Keratinocyte (primary cell): ENCODE results near the gene SSX2IP. TPM values are rescaled to one million over a fixed set of nuclear protein-coding genes. Genes with fewer than 3 reads are reported as not detected.
A peak's percentile ranks its signal among the peaks of the same experiment; 100 is the strongest.

Experiments used
- DNase-seq: peaks from one replicate; pipeline ENCODE4 v3.0.0-alpha.2; 2011; ENCODE audit warnings: low read depth, missing footprints, low spot score
- FAIRE-seq: peaks from 2 replicates; lab custom pipeline; 2011; peaks lifted over from hg19 to GRCh38; lab: Jason Lieb, UNC
- H2AFZ ChIP-seq: 2 replicates; pipeline ENCODE4 v1.6.0; 2012; ENCODE audit warnings: low read length, control low read depth, inconsistent platforms; ENCODE audit not compliant: control insufficient read depth
- H3K27ac ChIP-seq: 2 replicates; pipeline ENCODE4 v1.5.1; 2011; ENCODE audit warnings: low read length; ENCODE audit not compliant: control insufficient read depth, insufficient read depth
- H3K27me3 ChIP-seq: 3 replicates; pipeline ENCODE4 v1.6.0; 2011; ENCODE audit warnings: low read length; ENCODE audit not compliant: control insufficient read depth, insufficient read depth; ENCODE audit errors: extremely low read depth
- H3K36me3 ChIP-seq, 2 experiments: 2 replicates in 1 of 2; 3 replicates in 1 of 2; pipeline ENCODE4 v1.5.1; 2011; ENCODE audit warnings: low read length in 2 of 2, mild to moderate bottlenecking in 1 of 2; ENCODE audit not compliant: control insufficient read depth in 2 of 2, insufficient read depth in 2 of 2; ENCODE audit errors: extremely low read depth in 1 of 2
- H3K4me1 ChIP-seq: 3 replicates; pipeline ENCODE4 v1.5.1; 2011; ENCODE audit warnings: low read length; ENCODE audit not compliant: control insufficient read depth, insufficient read depth; ENCODE audit errors: extremely low read depth
- H3K4me2 ChIP-seq: 3 replicates; pipeline ENCODE4 v1.6.0; 2011; ENCODE audit warnings: low read depth, low read length; ENCODE audit not compliant: control insufficient read depth, insufficient read depth; ENCODE audit errors: extremely low read depth
- H3K4me3 ChIP-seq, 3 experiments: fragments of 200-600 bp in 1 of 3; sonication (generic) in 1 of 3; 2 replicates in 2 of 3; 3 replicates in 1 of 3; pipeline ENCODE4 v1.5.1; 2011 to 2016; ENCODE audit warnings: low read length in 3 of 3, mild to moderate bottlenecking in 3 of 3, control low read depth in 2 of 3, inconsistent platforms in 1 of 3, low read depth in 1 of 3, mixed read lengths in 1 of 3, mixed run types in 1 of 3, moderate library complexity in 1 of 3; ENCODE audit not compliant: control insufficient read depth in 2 of 3, insufficient read depth in 2 of 3; ENCODE audit errors: extremely low read depth in 1 of 3
- H3K79me2 ChIP-seq: 2 replicates; pipeline ENCODE4 v1.6.0; 2012; ENCODE audit warnings: low read length; ENCODE audit not compliant: control insufficient read depth, insufficient read depth
- H3K9ac ChIP-seq: 3 replicates; pipeline ENCODE4 v1.6.0; 2011; ENCODE audit warnings: low read length; ENCODE audit not compliant: control insufficient read depth, insufficient read depth; ENCODE audit errors: extremely low read depth
- H3K9me1 ChIP-seq: 3 replicates; pipeline ENCODE4 v1.6.0; 2011; ENCODE audit warnings: low read length; ENCODE audit not compliant: control insufficient read depth, insufficient read depth; ENCODE audit errors: extremely low read depth
- H3K9me3 ChIP-seq: 2 replicates; pipeline ENCODE4 v1.5.1; 2012; ENCODE audit warnings: low read depth, low read length; ENCODE audit not compliant: control insufficient read depth
- H4K20me1 ChIP-seq: 3 replicates; pipeline ENCODE4 v1.6.0; 2011; ENCODE audit warnings: low read length; ENCODE audit not compliant: control insufficient read depth, insufficient read depth; ENCODE audit errors: extremely low read depth
- CTCF ChIP-seq, 3 experiments: IDR thresholded peaks in 1 of 3; conservative IDR thresholded peaks in 1 of 3; optimal IDR thresholded peaks in 1 of 3; 2 replicates in 2 of 3; 3 replicates in 1 of 3; pipeline versions ENCODE3 to v1.5.1; 2011; ENCODE audit warnings: low read length in 3 of 3, mild to moderate bottlenecking in 3 of 3, moderate library complexity in 2 of 3, control low read depth in 1 of 3, inconsistent platforms in 1 of 3; ENCODE audit not compliant: insufficient read depth in 2 of 3; ENCODE audit errors: extremely low read depth in 1 of 3
- EZH2 ChIP-seq: IDR thresholded peaks from one replicate; pipeline ENCODE4 v1.6.1; 2012; ENCODE audit warnings: inconsistent platforms, mild to moderate bottlenecking, low read length, moderate library complexity
- dilution Hi-C: fragments of 300-500 bp; cut with MboI; formaldehyde crosslinking; loops from one replicate; pipeline ENCODE4 v1.7.0; 2020; ENCODE audit warnings: low sequenced_read_pairs; ENCODE audit not compliant: extremely low pct_ligation_motif_present
- polyA plus RNA-seq, 5 experiments: library from polyadenylated mRNA; depleted of rRNA in 3 of 5; stranded (reverse) in 3 of 5; stranded (forward) in 1 of 5; unstranded in 1 of 5; fragments of >200 nt; gene quantifications; 1 replicate in 1 of 5; 2 replicates in 3 of 5; 3 replicates in 1 of 5; pipeline versions ENCODE4 v1.2.1 to v1.2.3, GENCODE V29; 2011 to 2012; ENCODE audit warnings: missing spikeins in 2 of 5, low read depth in 1 of 5, low replicate concordance in 1 of 5

SSX2IP gene
- polyA plus RNA-seq, 1 donor (not counting 4 experiments of a cell fraction or from before 2014, with no cell fraction given) = 13.0 TPM

- H3K9me1 ChIP-seq = no peaks in the 10 kb centered on the region
- dilution Hi-C loops = no loop called here
- no peak overlapping the region for H3K4me2 ChIP-seq
- H2AFZ ChIP-seq = no peak overlapping the region
- no peak for DNase-seq
- no peak overlapping the region for H3K9ac ChIP-seq
- no peak for TF ChIP-seq CTCF (optimal IDR thresholded peaks at IDR 0.05 in 1 of 3, IDR thresholded peaks at IDR 0.05 in 1 of 3, conservative IDR thresholded peaks at IDR 0.05 in 1 of 3; ENCODE audit: extremely low read depth in 1 of 3, insufficient read depth in 2 of 3, low read length in 3 of 3)
- no peak for TF ChIP-seq EZH2
- H3K36me3 ChIP-seq = no peaks in the 10 kb centered on the region
- H3K9me3 ChIP-seq = no peaks in the 10 kb centered on the region
- no peaks in the 10 kb centered on the region for H3K27me3 ChIP-seq
- H4K20me1 ChIP-seq = no peaks in the 10 kb centered on the region
- no peak overlapping the region for H3K27ac ChIP-seq
- FAIRE-seq = no peak
- H3K4me1 ChIP-seq = no peaks in the 10 kb centered on the region
- no peak overlapping the region for H3K4me3 ChIP-seq
- no peaks in the 10 kb centered on the region for H3K79me2 ChIP-seq
These were observed 24.5 kb downstream of the SSX2IP start for GRCh38 chr1:84665703-84666317.

- H3K9ac ChIP-seq = no peak overlapping the region
- H2AFZ ChIP-seq = no peak overlapping the region
- peak in 1 of 3 experiments; percentile 13 for TF ChIP-seq CTCF (optimal IDR thresholded peaks at IDR 0.05 in 1 of 3, IDR thresholded peaks at IDR 0.05 in 1 of 3, conservative IDR thresholded peaks at IDR 0.05 in 1 of 3; ENCODE audit: extremely low read depth in 1 of 3, insufficient read depth in 2 of 3, low read length in 3 of 3)
- no peak for TF ChIP-seq EZH2
- no peaks in the 10 kb centered on the region for H4K20me1 ChIP-seq
- H3K27ac ChIP-seq = no peak overlapping the region
- H3K79me2 ChIP-seq = no peaks in the 10 kb centered on the region
- dilution Hi-C loops = no loop called here
- no peaks in the 10 kb centered on the region for H3K27me3 ChIP-seq
- no peak overlapping the region for H3K4me2 ChIP-seq
- no peaks in the 10 kb centered on the region for H3K4me1 ChIP-seq
- DNase-seq (no peak), FAIRE-seq (no peak)
- no peaks in the 10 kb centered on the region for H3K9me1 ChIP-seq
- no peaks in the 10 kb centered on the region for H3K9me3 ChIP-seq
- peaks cover 0 to 3% of the 10 kb centered on the region in 2 experiments for H3K36me3 ChIP-seq
- no peak overlapping the region for H3K4me3 ChIP-seq
These were observed 37.1 kb downstream of the SSX2IP start for GRCh38 chr1:84653130-84653677.
